Cardiac muscle cell (in vitro differentiated cells and primary cell): Measurements from ENCODE around the gene MYRF. TPM values are rescaled to one million over a fixed set of nuclear protein-coding genes. Genes with fewer than 3 reads are reported as not detected.

ENCODE experiments used
- DNase-seq, 2 donors: peaks; one replicate each; pipeline versions ENCODE4 v3.0.0 to v3.0.0-alpha.2; 2010 to 2017; ENCODE audit warnings: low read depth in 1 of 2, low spot score in 1 of 2
- H3K27ac ChIP-seq: fragments of 200-600 bp; sonication (generic); 2 replicates; pipeline ENCODE4 v1.5.1; 2016
- H3K27me3 ChIP-seq: fragments of 200-600 bp; sonication (generic); 2 replicates; pipeline ENCODE4 v1.6.0; 2016; ENCODE audit warnings: control low read depth
- H3K36me3 ChIP-seq: fragments of 200-600 bp; sonication (generic); 2 replicates; pipeline ENCODE4 v1.5.1; 2016; ENCODE audit warnings: control low read depth
- H3K4me1 ChIP-seq: fragments of 200-600 bp; sonication (generic); 2 replicates; pipeline ENCODE4 v1.8.1; 2017; ENCODE audit warnings: low read depth, mild to moderate bottlenecking, mixed run types
- H3K4me3 ChIP-seq: fragments of 200-600 bp; sonication (generic); 2 replicates; pipeline ENCODE4 v1.5.1; 2016; ENCODE audit warnings: mild to moderate bottlenecking
- H3K9me3 ChIP-seq: fragments of 200-600 bp; sonication (generic); 2 replicates; pipeline ENCODE4 v1.5.1; 2017; ENCODE audit warnings: low read depth, mild to moderate bottlenecking, control low read depth
- polyA plus RNA-seq: library from polyadenylated mRNA; unstranded; fragments of >200 nt; fragmentation: Nextera tagmentation; extraction: Ambion mirVana; gene quantifications from 2 replicates; pipeline ENCODE4 v1.2.1, GENCODE V29; 2016
- total RNA-seq: library from RNA; depleted of rRNA; stranded (reverse); fragments of >200 nt; gene quantifications from 2 replicates; pipeline ENCODE4 v1.2.3, GENCODE V29; 2016
- TF ChIP-seq, protein P1 (sequence below): IDR thresholded peaks from 2 replicates; pipeline ENCODE4 v1.5.1; 2012; ENCODE audit warnings: low read depth, mild to moderate bottlenecking, low read length

MYRF gene
- total and polyA plus RNA-seq, 2 experiments from 2014 or later, result 29.3 to 56.9 TPM

DNA sequence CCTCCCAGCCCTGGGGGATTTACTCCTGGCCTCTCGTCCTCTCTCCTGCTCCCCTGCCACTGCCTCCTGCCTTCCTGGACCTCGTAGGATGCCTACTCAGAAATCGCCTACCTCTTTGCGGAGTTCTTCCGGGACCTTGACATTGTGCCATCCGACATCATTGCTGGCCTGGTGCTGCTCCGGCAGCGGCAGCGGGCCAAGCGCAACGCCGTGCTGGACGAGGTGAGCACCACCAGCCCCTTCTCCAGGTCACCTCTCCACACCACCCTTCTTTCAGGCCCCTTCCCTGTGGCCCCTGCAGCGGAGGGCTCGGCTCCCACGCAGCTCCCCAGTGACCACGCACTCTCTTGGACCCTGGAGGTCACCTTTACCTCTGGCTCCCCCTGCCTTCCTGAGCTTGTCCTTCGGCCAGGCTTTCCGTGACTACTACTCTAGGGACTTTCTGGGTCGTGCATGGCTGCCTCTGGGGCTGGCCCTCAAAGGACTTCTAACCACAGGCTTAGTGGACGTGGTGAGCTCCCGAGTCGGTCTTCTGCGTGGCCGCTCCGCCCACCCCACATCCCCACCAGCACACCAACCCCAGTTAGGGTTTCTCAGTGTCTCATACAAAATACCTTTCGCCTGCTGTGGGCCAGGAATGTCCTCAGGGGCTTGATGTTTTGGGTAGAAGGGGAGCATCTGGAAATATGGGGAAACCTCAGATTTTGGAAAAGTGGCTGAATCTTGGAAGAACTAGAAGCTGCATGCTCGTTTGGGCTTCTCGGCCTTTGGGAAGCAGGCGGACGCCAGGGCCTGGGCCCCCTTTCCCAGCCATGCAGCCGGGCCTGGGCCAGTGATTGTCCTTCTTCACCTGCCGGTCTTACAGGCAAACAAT lies 24.1 kb upstream of the MYRF start:
- TF ChIP-seq, protein P1, sequence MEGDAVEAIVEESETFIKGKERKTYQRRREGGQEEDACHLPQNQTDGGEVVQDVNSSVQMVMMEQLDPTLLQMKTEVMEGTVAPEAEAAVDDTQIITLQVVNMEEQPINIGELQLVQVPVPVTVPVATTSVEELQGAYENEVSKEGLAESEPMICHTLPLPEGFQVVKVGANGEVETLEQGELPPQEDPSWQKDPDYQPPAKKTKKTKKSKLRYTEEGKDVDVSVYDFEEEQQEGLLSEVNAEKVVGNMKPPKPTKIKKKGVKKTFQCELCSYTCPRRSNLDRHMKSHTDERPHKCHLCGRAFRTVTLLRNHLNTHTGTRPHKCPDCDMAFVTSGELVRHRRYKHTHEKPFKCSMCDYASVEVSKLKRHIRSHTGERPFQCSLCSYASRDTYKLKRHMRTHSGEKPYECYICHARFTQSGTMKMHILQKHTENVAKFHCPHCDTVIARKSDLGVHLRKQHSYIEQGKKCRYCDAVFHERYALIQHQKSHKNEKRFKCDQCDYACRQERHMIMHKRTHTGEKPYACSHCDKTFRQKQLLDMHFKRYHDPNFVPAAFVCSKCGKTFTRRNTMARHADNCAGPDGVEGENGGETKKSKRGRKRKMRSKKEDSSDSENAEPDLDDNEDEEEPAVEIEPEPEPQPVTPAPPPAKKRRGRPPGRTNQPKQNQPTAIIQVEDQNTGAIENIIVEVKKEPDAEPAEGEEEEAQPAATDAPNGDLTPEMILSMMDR, result no peak
- Histone ChIP-seq H3K27ac (peak overlapping the region; percentile 34), H3K9me3 (no peaks in the 10 kb centered on the region), H3K36me3 (no peaks in the 10 kb centered on the region), H3K4me1 (peaks cover 13% of the 10 kb centered on the region), H3K27me3 (no peaks in the 10 kb centered on the region), H3K4me3 (no peak overlapping the region)
- no peak for DNase-seq

DNA sequence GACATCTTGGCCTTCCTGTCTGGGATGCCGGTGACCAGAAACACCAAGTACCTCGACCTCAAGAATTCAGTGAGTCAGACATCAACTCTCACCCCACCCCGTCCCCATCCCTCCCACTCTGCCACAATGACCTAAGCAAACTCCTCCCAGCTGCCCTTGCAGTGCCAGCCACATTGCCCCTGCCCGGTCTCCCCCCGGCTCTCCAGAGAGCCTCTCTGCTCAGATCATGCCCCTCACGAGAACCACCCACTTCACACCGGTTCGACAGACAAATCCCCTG lies 23.6 kb upstream of the MYRF start:
- Histone ChIP-seq H3K4me3 (no peak overlapping the region), H3K4me1 (peaks cover 13% of the 10 kb centered on the region), H3K36me3 (no peaks in the 10 kb centered on the region), H3K27me3 (no peaks in the 10 kb centered on the region), H3K27ac (peak overlapping the region; percentile 34), H3K9me3 (no peaks in the 10 kb centered on the region)
- TF ChIP-seq, protein P1, result no peak
- DNase-seq, result peak in 1 of 2 donors; percentile 31

DNA sequence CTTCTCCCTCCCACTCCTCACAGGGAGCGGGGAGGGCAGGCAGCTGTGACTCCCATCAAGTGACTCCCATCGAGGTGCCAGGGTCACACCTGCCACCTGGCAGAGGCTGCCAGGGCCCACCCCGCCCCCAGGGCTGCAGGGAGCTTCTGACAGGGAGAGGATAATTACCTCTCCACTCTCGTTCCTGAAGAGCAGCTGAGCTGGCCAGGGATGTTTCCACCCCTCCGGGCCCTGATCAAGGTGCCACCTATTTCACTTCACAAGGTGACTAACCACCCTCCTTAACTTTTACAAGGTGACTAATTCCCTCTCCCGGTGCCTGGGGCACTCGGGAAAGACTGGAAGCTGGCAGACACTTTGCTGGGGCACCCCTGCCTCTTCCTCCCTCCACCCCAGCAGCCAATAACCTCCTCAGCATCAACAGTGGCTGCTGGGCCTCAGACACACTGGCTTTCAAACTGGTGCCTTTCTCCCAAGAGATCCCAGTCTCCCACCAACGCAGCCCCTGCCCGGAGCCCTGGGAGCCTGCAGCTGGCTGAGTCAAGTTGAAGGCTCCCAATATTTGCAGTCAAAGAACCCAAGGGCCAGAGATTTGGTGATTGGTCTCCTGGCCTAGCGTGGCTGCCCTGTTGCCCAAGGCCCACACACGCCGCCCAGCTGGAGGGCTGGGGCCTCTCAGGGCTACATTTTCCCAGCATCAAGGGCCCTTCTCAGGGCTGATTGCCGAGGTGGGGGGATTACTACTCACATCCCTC lies 22.0 kb upstream of the MYRF start:
- TF ChIP-seq, protein P1, result no peak
- Histone ChIP-seq H3K27ac (no peak overlapping the region), H3K4me3 (no peak overlapping the region), H3K27me3 (no peaks in the 10 kb centered on the region), H3K4me1 (peaks cover 13% of the 10 kb centered on the region), H3K36me3 (no peaks in the 10 kb centered on the region), H3K9me3 (no peaks in the 10 kb centered on the region)
- DNase-seq, result no peak

DNA sequence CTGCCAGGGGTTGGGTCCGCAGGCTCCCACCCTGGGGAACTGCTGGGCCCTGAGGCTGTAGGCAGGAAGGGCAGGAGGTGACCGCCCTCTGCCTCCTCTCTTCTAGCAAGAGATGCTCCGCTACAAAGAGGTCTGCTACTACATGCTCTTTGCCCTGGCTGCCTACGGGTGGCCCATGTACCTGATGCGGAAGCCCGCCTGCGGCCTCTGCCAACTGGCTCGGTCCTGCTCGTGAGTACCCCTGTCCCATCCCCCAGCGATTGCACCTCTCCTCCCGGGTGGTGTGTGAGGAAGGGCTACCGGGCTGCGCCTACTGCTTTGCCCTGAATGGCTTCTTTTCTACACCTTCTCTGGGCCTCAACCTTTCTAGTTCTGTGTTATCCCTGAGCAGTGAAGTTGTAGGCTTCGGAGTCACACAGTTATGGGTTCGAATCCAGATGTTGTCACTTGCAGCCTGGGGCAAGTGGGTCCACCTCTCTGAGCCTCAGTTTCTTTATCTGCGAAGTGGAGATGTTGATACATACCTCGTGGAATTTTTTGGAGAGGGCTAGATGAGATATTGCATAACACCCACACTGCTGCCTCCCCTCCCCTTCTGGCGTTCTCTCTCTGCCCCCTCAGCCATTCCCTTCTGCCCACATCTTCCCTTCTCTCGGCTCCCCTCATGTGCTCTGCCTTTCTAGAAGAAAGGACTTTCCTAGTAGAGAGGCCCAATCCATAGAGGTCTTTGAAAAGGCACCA lies 21.1 kb upstream of the MYRF start:
- DNase-seq, result no peak

More for the DNA sequence above, 21.1 kb upstream of the MYRF start:
- H3K4me3 ChIP-seq, result no peak overlapping the region
- no peak overlapping the region for H3K27ac ChIP-seq
- no peaks in the 10 kb centered on the region for H3K9me3 ChIP-seq
- no peaks in the 10 kb centered on the region for H3K27me3 ChIP-seq
- H3K4me1 ChIP-seq, result peaks cover 13% of the 10 kb centered on the region
- TF ChIP-seq, protein P1, result no peak
- no peaks in the 10 kb centered on the region for H3K36me3 ChIP-seq
